HepG2 (cell line): ENCODE data around the gene SRCAP. TPM values are rescaled to one million over a fixed set of nuclear protein-coding genes. Genes with fewer than 3 reads are reported as not detected.

ENCODE experiments used
- CBX2 ChIP-seq, 2 experiments: fragments of 200-600 bp in 1 of 2; sonication (generic); formaldehyde crosslinking in 1 of 2; IDR thresholded peaks; 2 replicates each; pipeline versions ENCODE4 v1.7.0 to v1.8.1; 2018 to 2022; ENCODE audit warnings: low read depth in 2 of 2, low read length in 1 of 2, mild to moderate bottlenecking in 1 of 2, missing genetic modification reagents in 1 of 2
- EP300 ChIP-seq, 3 experiments: sonication (generic) in 1 of 3; formaldehyde crosslinking in 1 of 3; IDR thresholded peaks; 2 replicates each; pipeline versions ENCODE4 v1.5.1 to v1.6.1; 2011 to 2020; ENCODE audit warnings: low read depth in 2 of 3, low read length in 2 of 3, borderline replicate concordance in 1 of 3, improper control_type of control experiment in 1 of 3, mild to moderate bottlenecking in 1 of 3, missing genetic modification reagents in 1 of 3, moderate library complexity in 1 of 3
- FOSL1 ChIP-seq: sonication (generic); formaldehyde crosslinking; IDR thresholded peaks from 2 replicates; pipeline ENCODE4 v1.9.0; 2021; ENCODE audit warnings: missing genetic modification reagents, borderline replicate concordance
- HOXA5 ChIP-seq: sonication (generic); formaldehyde crosslinking; IDR thresholded peaks from 2 replicates; pipeline ENCODE4 v1.4.0; 2020; ENCODE audit warnings: missing genetic modification reagents
- KDM6A ChIP-seq: IDR thresholded peaks from 2 replicates; pipeline ENCODE4 v1.6.1; 2016; ENCODE audit warnings: low read depth
- SIN3B ChIP-seq: fragments of 150-350 bp; IDR thresholded peaks from 2 replicates; pipeline ENCODE4 v1.6.1; 2014; ENCODE audit warnings: low read length
- ZNF205 ChIP-seq: IDR thresholded peaks from 2 replicates; pipeline ENCODE4 v1.6.1; 2018; ENCODE audit warnings: missing biosample characterization, missing genetic modification reagents
- ZNF362 ChIP-seq: sonication (generic); formaldehyde crosslinking; IDR thresholded peaks from 2 replicates; pipeline ENCODE4 v1.4.0; 2020; ENCODE audit warnings: missing genetic modification reagents, mild to moderate bottlenecking, borderline replicate concordance
- ZNF367 ChIP-seq: sonication (generic); formaldehyde crosslinking; IDR thresholded peaks from 2 replicates; pipeline ENCODE4 v1.4.0; 2020; ENCODE audit warnings: missing genetic modification reagents, borderline replicate concordance
- polyA plus RNA-seq, 8 experiments: library from polyadenylated mRNA; depleted of rRNA in 3 of 8; stranded (reverse) in 7 of 8; unstranded in 1 of 8; fragments of >200 nt; fragmentation: Illumina TruSeq in 4 of 8; extraction: Trizol in 4 of 8; gene quantifications; 2 replicates each; pipeline versions ENCODE4 v1.2.1 to v1.2.3, GENCODE V29; 2011 to 2016; ENCODE audit warnings: low read depth in 4 of 8, missing spikeins in 1 of 8, mixed read lengths in 1 of 8; ENCODE audit not compliant: insufficient read depth in 1 of 8
- total RNA-seq, 5 experiments: library from RNA; depleted of rRNA; stranded (reverse); fragments of >200 nt; fragmentation: Illumina TruSeq; extraction: Trizol; gene quantifications; 2 replicates each; pipeline ENCODE4 v1.2.3, GENCODE V29; 2016; ENCODE audit warnings: low read depth in 1 of 5
- TF ChIP-seq, protein P1 (sequence below), 2 experiments: fragments of 450-650 bp in 1 of 2; sonication (generic) in 1 of 2; formaldehyde crosslinking in 1 of 2; IDR thresholded peaks; 2 replicates each; pipeline versions ENCODE4 v1.6.1 to v1.8.0; 2016 to 2022; ENCODE audit warnings: antibody characterized with exemption in 1 of 2, mild to moderate bottlenecking in 1 of 2, missing genetic modification reagents in 1 of 2
- TF ChIP-seq, protein P2 (sequence below): sonication (generic); formaldehyde crosslinking; conservative IDR thresholded peaks from 2 replicates; pipeline ENCODE4 v1.8.0; 2022; ENCODE audit warnings: low read depth, missing genetic modification reagents
- TF ChIP-seq, protein P3 (sequence below), 2 experiments: sonication (generic) in 1 of 2; formaldehyde crosslinking in 1 of 2; IDR thresholded peaks; 2 replicates each; pipeline versions ENCODE4 v1.4.0 to v1.6.1; 2018 to 2020; ENCODE audit warnings: missing genetic modification reagents in 2 of 2, borderline replicate concordance in 1 of 2, low read depth in 1 of 2, mild to moderate bottlenecking in 1 of 2, missing biosample characterization in 1 of 2

The SRCAP gene
- total and polyA plus RNA-seq, 2 of the 13 experiments (the other 11 are each of a cell fraction or from before 2014, with no cell fraction given) = 4.9 to 9.0 TPM

DNA sequence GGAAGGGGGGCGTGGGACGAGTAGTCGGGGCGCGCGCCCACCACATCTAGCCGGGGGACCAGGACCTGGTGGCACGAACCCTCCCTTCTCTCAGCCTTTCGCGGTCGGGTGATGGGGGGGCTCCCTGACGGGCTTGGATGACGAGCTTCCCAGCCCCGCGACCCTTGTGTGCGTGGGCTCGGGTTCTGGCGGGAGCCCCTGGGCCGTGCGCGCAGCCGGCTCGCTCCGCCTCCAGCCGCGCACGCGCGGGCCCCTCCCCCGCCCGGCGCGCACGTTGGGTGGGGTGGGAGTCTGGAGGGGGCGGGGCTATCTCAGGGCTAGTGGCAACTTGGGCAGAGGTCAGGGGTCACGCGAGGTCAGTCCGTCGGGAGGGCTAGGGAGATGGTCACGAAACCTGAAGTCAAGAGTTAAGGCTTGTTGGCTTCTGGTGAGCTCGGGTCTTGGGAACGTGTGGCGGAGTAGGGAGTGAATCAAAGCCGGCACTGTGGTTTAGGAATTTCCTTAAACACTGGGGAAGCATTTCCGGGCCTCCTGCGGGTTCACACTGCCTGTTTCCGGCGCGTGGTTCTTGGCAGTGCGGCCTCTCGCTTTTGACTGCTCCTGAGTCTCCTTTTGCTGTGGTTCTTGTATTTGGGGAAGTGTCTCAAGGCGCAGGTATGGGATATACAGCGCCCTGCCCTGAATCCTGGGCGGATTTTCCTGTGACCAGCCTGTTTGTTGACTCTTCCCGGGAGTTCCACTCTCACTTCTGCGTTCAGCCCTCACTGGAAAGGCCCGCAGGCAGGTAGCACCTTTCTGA lies at the start of gene SRCAP (continued):
- TF ChIP-seq, protein P1, sequence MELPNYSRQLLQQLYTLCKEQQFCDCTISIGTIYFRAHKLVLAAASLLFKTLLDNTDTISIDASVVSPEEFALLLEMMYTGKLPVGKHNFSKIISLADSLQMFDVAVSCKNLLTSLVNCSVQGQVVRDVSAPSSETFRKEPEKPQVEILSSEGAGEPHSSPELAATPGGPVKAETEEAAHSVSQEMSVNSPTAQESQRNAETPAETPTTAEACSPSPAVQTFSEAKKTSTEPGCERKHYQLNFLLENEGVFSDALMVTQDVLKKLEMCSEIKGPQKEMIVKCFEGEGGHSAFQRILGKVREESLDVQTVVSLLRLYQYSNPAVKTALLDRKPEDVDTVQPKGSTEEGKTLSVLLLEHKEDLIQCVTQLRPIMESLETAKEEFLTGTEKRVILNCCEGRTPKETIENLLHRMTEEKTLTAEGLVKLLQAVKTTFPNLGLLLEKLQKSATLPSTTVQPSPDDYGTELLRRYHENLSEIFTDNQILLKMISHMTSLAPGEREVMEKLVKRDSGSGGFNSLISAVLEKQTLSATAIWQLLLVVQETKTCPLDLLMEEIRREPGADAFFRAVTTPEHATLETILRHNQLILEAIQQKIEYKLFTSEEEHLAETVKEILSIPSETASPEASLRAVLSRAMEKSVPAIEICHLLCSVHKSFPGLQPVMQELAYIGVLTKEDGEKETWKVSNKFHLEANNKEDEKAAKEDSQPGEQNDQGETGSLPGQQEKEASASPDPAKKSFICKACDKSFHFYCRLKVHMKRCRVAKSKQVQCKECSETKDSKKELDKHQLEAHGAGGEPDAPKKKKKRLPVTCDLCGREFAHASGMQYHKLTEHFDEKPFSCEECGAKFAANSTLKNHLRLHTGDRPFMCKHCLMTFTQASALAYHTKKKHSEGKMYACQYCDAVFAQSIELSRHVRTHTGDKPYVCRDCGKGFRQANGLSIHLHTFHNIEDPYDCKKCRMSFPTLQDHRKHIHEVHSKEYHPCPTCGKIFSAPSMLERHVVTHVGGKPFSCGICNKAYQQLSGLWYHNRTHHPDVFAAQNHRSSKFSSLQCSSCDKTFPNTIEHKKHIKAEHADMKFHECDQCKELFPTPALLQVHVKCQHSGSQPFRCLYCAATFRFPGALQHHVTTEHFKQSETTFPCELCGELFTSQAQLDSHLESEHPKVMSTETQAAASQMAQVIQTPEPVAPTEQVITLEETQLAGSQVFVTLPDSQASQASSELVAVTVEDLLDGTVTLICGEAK (IDR thresholded peaks at IDR 0.05) = no peak; the same call in 1 of the 2 replicates
- TF ChIP-seq, protein P1 (CRISPR knock-in tag; IDR thresholded peaks at IDR 0.05) = no peak
- TF ChIP-seq FOSL1 (CRISPR knock-in tag) (no peak), EP300 (IDR thresholded peaks at IDR 0.05; ENCODE audit: low read depth in 2 of 2, low read length in 2 of 2) (0 out of 4 replicates have a peak, but pooled peaks have one; percentile 10 to 41), EP300 (CRISPR knock-in tag; IDR thresholded peaks at IDR 0.05; ENCODE audit: borderline replicate concordance) (no peak; the same call in 1 of the 2 replicates), ZNF205 (CRISPR knock-in tag) (no peak), CBX2 (IDR thresholded peaks at IDR 0.05; ENCODE audit: low read depth, low read length) (no peak), CBX2 (CRISPR knock-in tag; IDR thresholded peaks at IDR 0.05; ENCODE audit: low read depth) (peak; percentile 87; the same call in 1 of the 2 replicates), ZNF367 (no peak), SIN3B (no peak), HOXA5 (CRISPR knock-in tag) (no peak), KDM6A (CRISPR knock-in tag) (no peak), ZNF362 (no peak)
- TF ChIP-seq, protein P2, sequence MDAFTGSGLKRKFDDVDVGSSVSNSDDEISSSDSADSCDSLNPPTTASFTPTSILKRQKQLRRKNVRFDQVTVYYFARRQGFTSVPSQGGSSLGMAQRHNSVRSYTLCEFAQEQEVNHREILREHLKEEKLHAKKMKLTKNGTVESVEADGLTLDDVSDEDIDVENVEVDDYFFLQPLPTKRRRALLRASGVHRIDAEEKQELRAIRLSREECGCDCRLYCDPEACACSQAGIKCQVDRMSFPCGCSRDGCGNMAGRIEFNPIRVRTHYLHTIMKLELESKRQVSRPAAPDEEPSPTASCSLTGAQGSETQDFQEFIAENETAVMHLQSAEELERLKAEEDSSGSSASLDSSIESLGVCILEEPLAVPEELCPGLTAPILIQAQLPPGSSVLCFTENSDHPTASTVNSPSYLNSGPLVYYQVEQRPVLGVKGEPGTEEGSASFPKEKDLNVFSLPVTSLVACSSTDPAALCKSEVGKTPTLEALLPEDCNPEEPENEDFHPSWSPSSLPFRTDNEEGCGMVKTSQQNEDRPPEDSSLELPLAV (CRISPR knock-in tag) = no peak
- TF ChIP-seq, protein P3, sequence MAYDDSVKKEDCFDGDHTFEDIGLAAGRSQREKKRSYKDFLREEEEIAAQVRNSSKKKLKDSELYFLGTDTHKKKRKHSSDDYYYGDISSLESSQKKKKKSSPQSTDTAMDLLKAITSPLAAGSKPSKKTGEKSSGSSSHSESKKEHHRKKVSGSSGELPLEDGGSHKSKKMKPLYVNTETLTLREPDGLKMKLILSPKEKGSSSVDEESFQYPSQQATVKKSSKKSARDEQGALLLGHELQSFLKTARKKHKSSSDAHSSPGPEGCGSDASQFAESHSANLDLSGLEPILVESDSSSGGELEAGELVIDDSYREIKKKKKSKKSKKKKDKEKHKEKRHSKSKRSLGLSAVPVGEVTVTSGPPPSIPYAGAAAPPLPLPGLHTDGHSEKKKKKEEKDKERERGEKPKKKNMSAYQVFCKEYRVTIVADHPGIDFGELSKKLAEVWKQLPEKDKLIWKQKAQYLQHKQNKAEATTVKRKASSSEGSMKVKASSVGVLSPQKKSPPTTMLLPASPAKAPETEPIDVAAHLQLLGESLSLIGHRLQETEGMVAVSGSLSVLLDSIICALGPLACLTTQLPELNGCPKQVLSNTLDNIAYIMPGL (CRISPR knock-in tag; IDR thresholded peaks at IDR 0.05; ENCODE audit: borderline replicate concordance in 1 of 2, low read depth in 1 of 2) = peak in 1 of 2 experiments; percentile 11; a peak in 1 of 4 replicates
